ENCODE measurements around the gene FOXJ1. TPM values are rescaled to one million over a fixed set of nuclear protein-coding genes. Genes with fewer than 3 reads are reported as not detected.

FOXJ1 gene
- total RNA-seq, 2 donors from 2014 or later, result 0.33 to 3.4 TPM

- Histone ChIP-seq H3K27me3 (no peaks in the 10 kb centered on the region), H3K27ac (no peak overlapping the region), H3K4me1 (no peaks in the 10 kb centered on the region), H3K36me3 (replicated peaks in 1 of 2; ENCODE audit: insufficient read depth in 1 of 2, low read depth in 2 of 2) (no peaks in the 10 kb centered on the region), H3K9me3 (no peaks in the 10 kb centered on the region), H3K4me3 (no peak overlapping the region)
- DNase-seq (no peak), ATAC-seq (peak; percentile 70)
- intact Hi-C loops (cut with DNase I), result no loop called here
- no peak for TF ChIP-seq POLR2A (IDR thresholded peaks at IDR 0.05)
- TF ChIP-seq, protein P1, sequence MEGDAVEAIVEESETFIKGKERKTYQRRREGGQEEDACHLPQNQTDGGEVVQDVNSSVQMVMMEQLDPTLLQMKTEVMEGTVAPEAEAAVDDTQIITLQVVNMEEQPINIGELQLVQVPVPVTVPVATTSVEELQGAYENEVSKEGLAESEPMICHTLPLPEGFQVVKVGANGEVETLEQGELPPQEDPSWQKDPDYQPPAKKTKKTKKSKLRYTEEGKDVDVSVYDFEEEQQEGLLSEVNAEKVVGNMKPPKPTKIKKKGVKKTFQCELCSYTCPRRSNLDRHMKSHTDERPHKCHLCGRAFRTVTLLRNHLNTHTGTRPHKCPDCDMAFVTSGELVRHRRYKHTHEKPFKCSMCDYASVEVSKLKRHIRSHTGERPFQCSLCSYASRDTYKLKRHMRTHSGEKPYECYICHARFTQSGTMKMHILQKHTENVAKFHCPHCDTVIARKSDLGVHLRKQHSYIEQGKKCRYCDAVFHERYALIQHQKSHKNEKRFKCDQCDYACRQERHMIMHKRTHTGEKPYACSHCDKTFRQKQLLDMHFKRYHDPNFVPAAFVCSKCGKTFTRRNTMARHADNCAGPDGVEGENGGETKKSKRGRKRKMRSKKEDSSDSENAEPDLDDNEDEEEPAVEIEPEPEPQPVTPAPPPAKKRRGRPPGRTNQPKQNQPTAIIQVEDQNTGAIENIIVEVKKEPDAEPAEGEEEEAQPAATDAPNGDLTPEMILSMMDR (IDR thresholded peaks at IDR 0.05), result peak in 6 of 7 experiments; percentile 43 to 62 (median 60)
- 65 to 67% methylated on average over 13 of the region's 13 CpGs for WGBS, 2 donors
These were observed 6.4 kb upstream of the FOXJ1 start for GRCh38 chr17:76147211-76148014.

- intact Hi-C loops (cut with DNase I), result no loop called here
- WGBS, 2 donors, result 74 to 77% methylated on average over 17 to 21 of the region's 22 CpGs
- Histone ChIP-seq H3K27ac (peak overlapping the region in 1 of 4 donors; percentile 17), H3K4me3 (no peak overlapping the region), H3K4me1 (peaks cover 7% of the 10 kb centered on the region), H3K36me3 (replicated peaks in 1 of 2; ENCODE audit: insufficient read depth in 1 of 2, low read depth in 2 of 2) (no peaks in the 10 kb centered on the region), H3K9me3 (no peaks in the 10 kb centered on the region), H3K27me3 (no peaks in the 10 kb centered on the region)
- no peak for DNase-seq
- no peak for ATAC-seq
- TF ChIP-seq, protein P1 (IDR thresholded peaks at IDR 0.05), result no peak
- TF ChIP-seq POLR2A (IDR thresholded peaks at IDR 0.05), result no peak
These were observed 5.2 kb upstream of the FOXJ1 start for GRCh38 chr17:76146053-76146851.

DNA sequence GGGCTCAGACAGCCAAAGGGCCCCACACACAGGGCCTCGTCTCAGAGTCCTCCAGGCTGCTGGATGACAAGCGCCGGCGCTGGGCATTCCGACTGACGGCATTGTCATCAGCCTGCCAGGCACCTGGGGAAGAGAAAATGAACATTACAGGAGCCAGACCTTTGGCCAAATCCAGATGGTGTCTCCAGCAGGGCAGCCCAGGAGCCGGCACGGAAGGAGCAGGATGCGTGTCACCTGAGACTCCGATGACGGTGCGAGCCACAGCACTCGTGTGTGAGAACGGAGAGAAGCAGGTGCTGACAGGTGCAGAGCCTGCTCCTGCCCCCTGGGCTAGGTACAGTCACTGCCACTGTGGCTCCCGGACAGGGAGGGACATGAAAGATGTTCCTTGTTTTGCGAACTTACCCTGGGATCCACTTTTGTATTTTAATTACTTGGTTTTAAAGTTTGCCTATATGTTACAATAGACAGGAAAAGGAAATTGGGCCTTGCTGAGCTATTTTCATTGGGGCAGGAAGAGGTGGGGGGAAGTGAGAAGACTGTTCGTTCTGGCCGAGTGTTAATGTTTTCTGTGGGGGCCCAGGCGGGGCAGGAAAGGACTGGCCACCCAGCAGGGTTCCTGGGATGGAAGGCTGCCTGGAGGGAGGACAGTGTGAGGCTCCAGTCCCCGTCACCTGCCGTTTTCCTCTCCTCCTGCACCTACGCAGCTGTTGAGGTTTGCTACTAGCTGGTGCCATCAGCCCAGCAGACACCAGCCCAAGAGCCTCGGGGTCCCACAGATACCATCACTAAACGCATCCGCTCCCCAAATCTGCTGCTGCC, 4.4 kb upstream of the FOXJ1 start:
- no peak for TF ChIP-seq POLR2A (IDR thresholded peaks at IDR 0.05)
- TF ChIP-seq, protein P1 (IDR thresholded peaks at IDR 0.05), result no peak
- 73 to 81% methylated on average over 24 to 25 of the region's 25 CpGs for WGBS, 2 donors
- Histone ChIP-seq H3K36me3 (replicated peaks in 1 of 2; ENCODE audit: insufficient read depth in 1 of 2, low read depth in 2 of 2) (no peaks in the 10 kb centered on the region), H3K27ac (peak overlapping the region in 1 of 4 donors; percentile 17), H3K9me3 (no peaks in the 10 kb centered on the region), H3K4me3 (no peak overlapping the region), H3K27me3 (no peaks in the 10 kb centered on the region), H3K4me1 (peaks cover 15% of the 10 kb centered on the region)
- intact Hi-C loops (cut with DNase I), result no loop called here
- DNase-seq, result no peak
- ATAC-seq, result no peak

DNA sequence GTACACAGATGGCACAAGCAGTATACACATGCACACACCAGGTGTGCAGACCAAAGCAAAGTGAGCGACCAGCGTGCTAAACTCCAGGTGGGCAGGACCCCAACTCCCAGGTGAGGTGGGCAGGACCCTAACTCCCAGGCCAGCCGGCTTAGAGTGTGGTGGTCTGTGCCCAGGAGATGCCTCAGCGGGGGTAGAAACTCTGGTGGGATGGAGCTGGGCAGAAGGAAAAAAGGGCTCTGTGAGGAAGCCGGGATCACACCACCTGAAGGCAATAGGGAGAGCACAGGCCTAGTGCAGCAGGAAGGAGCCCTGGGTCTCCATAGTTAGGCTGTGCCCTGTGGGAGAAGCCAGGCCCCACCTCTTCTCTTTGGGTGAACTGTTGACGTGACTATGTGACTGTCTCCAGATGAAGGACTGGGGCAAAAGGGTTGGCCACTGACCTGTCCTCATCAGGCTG, 1.6 kb upstream of the FOXJ1 start:
- H3K4me1 ChIP-seq, result peaks cover 38% of the 10 kb centered on the region
- intact Hi-C loops (cut with DNase I), result no loop called here
- TF ChIP-seq, protein P1 (IDR thresholded peaks at IDR 0.05), result no peak
- TF ChIP-seq POLR2A (IDR thresholded peaks at IDR 0.05), result no peak
- 88 to 93% methylated on average over 6 of the region's 6 CpGs for WGBS, 2 donors
- H3K9me3 ChIP-seq, result no peaks in the 10 kb centered on the region
- ATAC-seq, result no peak
- no peak for DNase-seq
- H3K4me3 ChIP-seq, result no peak overlapping the region
- H3K27ac ChIP-seq, result no peak overlapping the region
- no peaks in the 10 kb centered on the region for H3K36me3 ChIP-seq (replicated peaks in 1 of 2; ENCODE audit: insufficient read depth in 1 of 2, low read depth in 2 of 2)
- peaks cover 0 to 21% of the 10 kb centered on the region in 2 donors for H3K27me3 ChIP-seq

Data from body of pancreas (tissue), 4 donors.